ENCODE data around the gene EXOG.

Gene EXOG

DNA sequence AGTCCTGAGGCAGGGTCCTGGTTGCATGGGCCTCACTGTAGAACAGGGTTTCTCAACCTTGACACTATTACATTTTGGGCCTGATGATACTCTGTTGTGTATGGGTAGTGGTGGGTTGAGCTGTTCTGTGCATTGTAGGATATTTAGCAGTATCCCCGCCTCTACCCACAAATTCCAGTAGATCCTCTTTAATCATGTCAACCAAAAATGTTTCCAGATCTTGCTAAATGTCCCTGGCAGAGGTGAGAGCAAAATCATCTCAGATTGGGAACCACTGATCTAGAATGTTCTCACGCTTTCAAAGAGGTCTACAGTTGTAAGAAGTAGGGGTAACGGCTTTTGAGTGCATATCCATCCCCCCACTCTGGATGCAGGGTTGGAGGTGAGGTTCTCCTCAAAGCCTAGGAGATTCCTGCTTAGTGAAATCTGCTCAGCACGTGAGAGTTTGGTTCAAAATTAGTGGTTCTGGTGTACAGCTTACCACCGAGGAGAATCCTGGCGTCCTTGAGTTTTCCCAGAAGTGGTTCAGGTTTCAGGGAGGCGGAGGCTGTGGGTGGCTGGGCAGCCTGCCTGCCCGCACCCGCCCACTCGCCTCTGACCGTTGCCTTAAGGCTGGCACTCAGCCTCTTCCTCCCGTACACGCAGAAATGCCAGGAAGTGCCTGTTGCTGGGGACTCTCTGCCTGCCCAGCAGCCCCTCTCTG is 37.2 kb upstream of the EXOG start:
- TF ChIP-seq, protein P1, sequence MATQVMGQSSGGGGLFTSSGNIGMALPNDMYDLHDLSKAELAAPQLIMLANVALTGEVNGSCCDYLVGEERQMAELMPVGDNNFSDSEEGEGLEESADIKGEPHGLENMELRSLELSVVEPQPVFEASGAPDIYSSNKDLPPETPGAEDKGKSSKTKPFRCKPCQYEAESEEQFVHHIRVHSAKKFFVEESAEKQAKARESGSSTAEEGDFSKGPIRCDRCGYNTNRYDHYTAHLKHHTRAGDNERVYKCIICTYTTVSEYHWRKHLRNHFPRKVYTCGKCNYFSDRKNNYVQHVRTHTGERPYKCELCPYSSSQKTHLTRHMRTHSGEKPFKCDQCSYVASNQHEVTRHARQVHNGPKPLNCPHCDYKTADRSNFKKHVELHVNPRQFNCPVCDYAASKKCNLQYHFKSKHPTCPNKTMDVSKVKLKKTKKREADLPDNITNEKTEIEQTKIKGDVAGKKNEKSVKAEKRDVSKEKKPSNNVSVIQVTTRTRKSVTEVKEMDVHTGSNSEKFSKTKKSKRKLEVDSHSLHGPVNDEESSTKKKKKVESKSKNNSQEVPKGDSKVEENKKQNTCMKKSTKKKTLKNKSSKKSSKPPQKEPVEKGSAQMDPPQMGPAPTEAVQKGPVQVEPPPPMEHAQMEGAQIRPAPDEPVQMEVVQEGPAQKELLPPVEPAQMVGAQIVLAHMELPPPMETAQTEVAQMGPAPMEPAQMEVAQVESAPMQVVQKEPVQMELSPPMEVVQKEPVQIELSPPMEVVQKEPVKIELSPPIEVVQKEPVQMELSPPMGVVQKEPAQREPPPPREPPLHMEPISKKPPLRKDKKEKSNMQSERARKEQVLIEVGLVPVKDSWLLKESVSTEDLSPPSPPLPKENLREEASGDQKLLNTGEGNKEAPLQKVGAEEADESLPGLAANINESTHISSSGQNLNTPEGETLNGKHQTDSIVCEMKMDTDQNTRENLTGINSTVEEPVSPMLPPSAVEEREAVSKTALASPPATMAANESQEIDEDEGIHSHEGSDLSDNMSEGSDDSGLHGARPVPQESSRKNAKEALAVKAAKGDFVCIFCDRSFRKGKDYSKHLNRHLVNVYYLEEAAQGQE (IDR thresholded peaks at IDR 0.05; ENCODE audit: insufficient read depth in 1 of 2, low read depth in 2 of 2, low read length in 2 of 2), result no peak
- TF ChIP-seq FOXP2 (optimal IDR thresholded peaks at IDR 0.05; ENCODE audit: borderline replicate concordance, extremely low read depth, extremely low read length, insufficient read depth), result no peak
- no peak for TF ChIP-seq POLR2AphosphoS5 (IDR thresholded peaks at IDR 0.05; ENCODE audit: low read depth, low read length)
- no peak for TF ChIP-seq TAF1 (IDR thresholded peaks at IDR 0.05; ENCODE audit: borderline replicate concordance, insufficient read depth, low read length)
- TF ChIP-seq SIN3A (IDR thresholded peaks at IDR 0.05; ENCODE audit: borderline replicate concordance, insufficient read depth, low read length), result no peak

- no peak for TF ChIP-seq FOXP2 (optimal IDR thresholded peaks at IDR 0.05; ENCODE audit: borderline replicate concordance, extremely low read depth, extremely low read length, insufficient read depth)
- TF ChIP-seq SIN3A (IDR thresholded peaks at IDR 0.05; ENCODE audit: borderline replicate concordance, insufficient read depth, low read length), result no peak
- TF ChIP-seq TAF1 (IDR thresholded peaks at IDR 0.05; ENCODE audit: borderline replicate concordance, insufficient read depth, low read length), result no peak
- no peak for TF ChIP-seq POLR2AphosphoS5 (IDR thresholded peaks at IDR 0.05; ENCODE audit: low read depth, low read length)
- TF ChIP-seq, protein P1 (IDR thresholded peaks at IDR 0.05; ENCODE audit: insufficient read depth in 1 of 2, low read depth in 2 of 2, low read length in 2 of 2), result no peak
Observed at GRCh38 chr3:38459499-38460048, 36.6 kb upstream of the EXOG start.

GRCh38 chr3:38460377-38461270 is 35.5 kb upstream of the EXOG start:
- TF ChIP-seq, protein P1 (IDR thresholded peaks at IDR 0.05; ENCODE audit: insufficient read depth in 1 of 2, low read depth in 2 of 2, low read length in 2 of 2), result no peak
- no peak for TF ChIP-seq FOXP2 (optimal IDR thresholded peaks at IDR 0.05; ENCODE audit: borderline replicate concordance, extremely low read depth, extremely low read length, insufficient read depth)
- no peak for TF ChIP-seq POLR2AphosphoS5 (IDR thresholded peaks at IDR 0.05; ENCODE audit: low read depth, low read length)
- TF ChIP-seq SIN3A (IDR thresholded peaks at IDR 0.05; ENCODE audit: borderline replicate concordance, insufficient read depth, low read length), result no peak
- no peak for TF ChIP-seq TAF1 (IDR thresholded peaks at IDR 0.05; ENCODE audit: borderline replicate concordance, insufficient read depth, low read length)

- TF ChIP-seq SIN3A (IDR thresholded peaks at IDR 0.05; ENCODE audit: borderline replicate concordance, insufficient read depth, low read length), result no peak
- TF ChIP-seq, protein P1 (IDR thresholded peaks at IDR 0.05; ENCODE audit: insufficient read depth in 1 of 2, low read depth in 2 of 2, low read length in 2 of 2), result no peak
- TF ChIP-seq FOXP2 (optimal IDR thresholded peaks at IDR 0.05; ENCODE audit: borderline replicate concordance, extremely low read depth, extremely low read length, insufficient read depth), result no peak
- no peak for TF ChIP-seq POLR2AphosphoS5 (IDR thresholded peaks at IDR 0.05; ENCODE audit: low read depth, low read length)
- TF ChIP-seq TAF1 (IDR thresholded peaks at IDR 0.05; ENCODE audit: borderline replicate concordance, insufficient read depth, low read length), result no peak
Observed at GRCh38 chr3:38465588-38466154, 30.5 kb upstream of the EXOG start.

All from PFSK-1 (cell line).